Peyer's patch (tissue), 4 donors: ENCODE data around the gene CCDC38. TPM values are rescaled to one million over a fixed set of nuclear protein-coding genes. Genes with fewer than 3 reads are reported as not detected.

ENCODE experiments used
- DNase-seq, 3 donors: peaks; one replicate each; pipeline ENCODE4 v3.0.0-alpha.2; 2017 to 2019
- H3K27ac ChIP-seq, 4 donors: fragments of 200-600 bp; sonication (generic); one replicate each; pipeline ENCODE4 v1.5.1; 2016 to 2019
- H3K27me3 ChIP-seq, 2 donors: fragments of 200-600 bp; sonication (generic); one replicate each; pipeline ENCODE4 v1.5.1; 2019
- H3K36me3 ChIP-seq, 3 donors: fragments of 200-600 bp; sonication (generic); one replicate each; pipeline ENCODE4 v1.5.1; 2016 to 2019
- H3K4me1 ChIP-seq, 4 donors: fragments of 200-600 bp; sonication (generic); one replicate each; pipeline ENCODE4 v1.5.1; 2016 to 2019
- H3K4me3 ChIP-seq, 4 donors: fragments of 200-600 bp; sonication (generic); 1 replicate in 3 of 4; 2 replicates in 1 of 4; pipeline ENCODE4 v1.5.1; 2016 to 2019; ENCODE audit warnings: mild to moderate bottlenecking in 1 of 4
- H3K9me3 ChIP-seq, 4 donors: fragments of 200-600 bp; sonication (generic); one replicate each; pipeline ENCODE4 v1.5.1; 2016 to 2019; ENCODE audit warnings: mild to moderate bottlenecking in 1 of 4
- POLR2A ChIP-seq, 2 donors: fragments of 450-650 bp; IDR thresholded peaks; one replicate each; pipeline ENCODE4 v1.5.1; 2017; ENCODE audit warnings: antibody characterized with exemption in 2 of 2, mild to moderate bottlenecking in 2 of 2, moderate library complexity in 2 of 2
- total RNA-seq, 4 donors: library from RNA; depleted of rRNA; stranded (reverse); fragments of >200 nt; gene quantifications; one replicate each; pipeline ENCODE4 v1.1.0, GENCODE V29; 2016
- TF ChIP-seq, protein P1 (sequence below), 6 experiments: fragments of 450-650 bp in 4 of 6; fragments of 200-600 bp in 2 of 6; sonication (generic) in 1 of 6; IDR thresholded peaks; one replicate each; pipeline ENCODE4 v1.5.1; 2017 to 2019; ENCODE audit warnings: antibody characterized with exemption in 6 of 6, mild to moderate bottlenecking in 3 of 6, moderate library complexity in 1 of 6

The CCDC38 gene
- total RNA-seq, 4 donors from 2014 or later, result not detected

DNA sequence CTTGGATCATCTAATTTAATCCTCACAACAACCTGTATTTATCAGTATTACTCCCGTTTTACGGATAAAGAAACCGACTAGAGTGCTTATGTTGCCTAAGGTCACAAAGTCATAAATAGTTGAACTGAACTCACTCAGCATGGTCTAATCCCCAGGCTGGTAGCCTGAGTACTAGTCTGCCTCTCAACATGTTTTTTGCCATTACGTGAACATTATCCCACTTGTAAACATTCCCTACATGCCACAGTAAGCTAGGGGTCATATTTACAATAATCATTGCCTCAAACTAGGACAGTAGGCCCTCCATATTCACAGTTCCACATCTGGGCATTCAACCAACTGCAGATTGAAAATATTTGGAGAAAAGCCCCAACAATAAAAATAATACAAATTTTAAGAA, 71.5 kb downstream of the CCDC38 start:
- TF ChIP-seq, protein P1, sequence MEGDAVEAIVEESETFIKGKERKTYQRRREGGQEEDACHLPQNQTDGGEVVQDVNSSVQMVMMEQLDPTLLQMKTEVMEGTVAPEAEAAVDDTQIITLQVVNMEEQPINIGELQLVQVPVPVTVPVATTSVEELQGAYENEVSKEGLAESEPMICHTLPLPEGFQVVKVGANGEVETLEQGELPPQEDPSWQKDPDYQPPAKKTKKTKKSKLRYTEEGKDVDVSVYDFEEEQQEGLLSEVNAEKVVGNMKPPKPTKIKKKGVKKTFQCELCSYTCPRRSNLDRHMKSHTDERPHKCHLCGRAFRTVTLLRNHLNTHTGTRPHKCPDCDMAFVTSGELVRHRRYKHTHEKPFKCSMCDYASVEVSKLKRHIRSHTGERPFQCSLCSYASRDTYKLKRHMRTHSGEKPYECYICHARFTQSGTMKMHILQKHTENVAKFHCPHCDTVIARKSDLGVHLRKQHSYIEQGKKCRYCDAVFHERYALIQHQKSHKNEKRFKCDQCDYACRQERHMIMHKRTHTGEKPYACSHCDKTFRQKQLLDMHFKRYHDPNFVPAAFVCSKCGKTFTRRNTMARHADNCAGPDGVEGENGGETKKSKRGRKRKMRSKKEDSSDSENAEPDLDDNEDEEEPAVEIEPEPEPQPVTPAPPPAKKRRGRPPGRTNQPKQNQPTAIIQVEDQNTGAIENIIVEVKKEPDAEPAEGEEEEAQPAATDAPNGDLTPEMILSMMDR (IDR thresholded peaks at IDR 0.05), result no peak
- no peak for TF ChIP-seq POLR2A (IDR thresholded peaks at IDR 0.05)
- H3K27ac ChIP-seq, result no peak overlapping the region
- H3K27me3 ChIP-seq, result no peaks in the 10 kb centered on the region

DNA sequence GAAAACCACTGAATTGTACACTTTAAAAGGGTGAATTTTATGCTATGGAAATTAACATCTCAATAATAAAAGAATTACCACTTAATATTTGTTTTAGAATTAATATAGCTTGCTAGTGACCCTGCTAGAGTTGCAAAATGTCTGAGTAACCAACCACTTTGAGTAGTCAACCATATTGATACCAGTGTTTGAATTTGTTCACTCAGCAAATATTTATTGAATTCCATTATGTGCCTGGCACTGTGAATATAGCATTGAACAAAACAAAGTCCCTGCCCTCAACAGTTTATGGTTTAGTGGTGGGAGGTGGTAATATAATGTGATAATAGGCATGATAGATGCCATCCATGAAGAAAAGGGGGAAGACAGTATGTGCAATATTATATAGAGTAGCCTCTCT, 79.1 kb downstream of the CCDC38 start:
- TF ChIP-seq POLR2A (IDR thresholded peaks at IDR 0.05), result no peak
- TF ChIP-seq, protein P1 (IDR thresholded peaks at IDR 0.05), result no peak
- Histone ChIP-seq H3K36me3 (peaks cover 0 to 48% (median 0%) of the 10 kb centered on the region in 3 donors), H3K4me1 (peaks cover 0 to 10% (median 2%) of the 10 kb centered on the region in 4 donors), H3K27ac (no peak overlapping the region), H3K4me3 (no peak overlapping the region), H3K9me3 (no peaks in the 10 kb centered on the region), H3K27me3 (no peaks in the 10 kb centered on the region)
- DNase-seq, result no peak

More for the DNA sequence above, 71.5 kb downstream of the CCDC38 start:
- H3K4me1 ChIP-seq, result no peaks in the 10 kb centered on the region
- no peak overlapping the region for H3K4me3 ChIP-seq
- H3K9me3 ChIP-seq, result no peaks in the 10 kb centered on the region
- no peak for DNase-seq
- peaks cover 0 to 14% (median 0%) of the 10 kb centered on the region in 3 donors for H3K36me3 ChIP-seq

DNA sequence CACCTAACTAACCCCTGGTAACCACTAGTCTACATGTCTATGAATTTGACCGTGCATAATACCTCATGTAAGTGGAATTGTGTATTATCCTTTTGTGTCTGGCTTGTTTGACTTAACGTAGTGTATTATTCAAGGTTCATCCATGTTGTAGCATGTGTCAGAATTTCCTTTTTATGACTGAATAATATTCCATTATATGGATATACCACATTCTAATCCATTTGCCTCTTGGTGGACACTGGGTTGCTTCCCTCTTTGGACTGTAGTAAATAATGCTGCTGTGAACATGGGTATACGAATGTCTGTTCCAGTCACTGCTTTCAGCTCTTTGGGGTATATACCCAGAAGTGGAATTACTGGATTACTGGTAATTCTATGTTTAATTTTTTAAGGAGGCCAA, 80.4 kb downstream of the CCDC38 start:
- Histone ChIP-seq H3K36me3 (peaks cover 0 to 42% (median 0%) of the 10 kb centered on the region in 3 donors), H3K27me3 (no peaks in the 10 kb centered on the region), H3K27ac (no peak overlapping the region), H3K9me3 (no peaks in the 10 kb centered on the region), H3K4me1 (peaks cover 0 to 13% (median 5%) of the 10 kb centered on the region in 4 donors), H3K4me3 (no peak overlapping the region)
- TF ChIP-seq, protein P1 (IDR thresholded peaks at IDR 0.05), result no peak
- no peak for TF ChIP-seq POLR2A (IDR thresholded peaks at IDR 0.05)
- no peak for DNase-seq

DNA sequence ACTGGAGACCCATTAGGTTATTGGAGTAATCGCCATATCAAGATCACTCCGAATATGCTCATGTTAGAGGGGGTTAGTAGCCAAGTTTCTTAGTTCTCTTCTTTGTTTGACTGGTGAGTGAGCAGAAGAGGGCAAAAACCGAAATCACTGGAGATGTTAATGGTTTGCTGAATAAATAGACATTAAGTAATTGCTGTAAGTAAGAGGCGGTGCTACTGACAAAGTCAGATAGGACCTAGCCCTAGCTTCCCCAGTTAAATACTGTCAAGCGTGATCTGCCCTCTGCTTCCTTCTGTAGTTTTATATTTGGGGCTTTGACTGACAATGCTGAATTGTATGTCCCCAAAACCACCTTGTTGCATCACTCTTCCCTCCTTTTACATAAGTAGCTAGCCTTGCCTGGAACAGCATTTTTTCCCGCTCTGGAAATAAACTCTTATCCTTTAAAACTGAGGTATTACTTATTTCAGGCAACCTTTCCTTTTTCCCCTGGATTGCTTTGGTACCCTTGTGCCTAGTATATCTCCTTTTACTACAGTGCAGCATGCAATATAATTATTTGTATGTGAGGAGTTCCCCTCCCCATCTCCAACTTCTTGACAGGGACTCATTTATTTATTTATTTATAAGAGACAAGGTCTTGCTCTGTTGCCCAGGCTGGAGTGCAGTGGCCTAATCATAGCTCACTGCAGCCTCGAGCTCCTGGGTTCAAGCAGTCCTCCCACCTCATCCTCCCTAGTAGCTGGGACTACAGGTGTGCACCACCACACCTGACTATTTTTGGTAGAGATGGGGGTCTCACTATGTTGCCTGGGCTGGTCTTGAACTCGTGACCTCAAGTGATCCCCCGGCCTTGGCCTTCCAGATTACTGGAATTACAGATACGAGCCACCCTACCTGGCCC, 82.2 kb downstream of the CCDC38 start:
- Histone ChIP-seq H3K4me3 (peak overlapping the region in 3 of 4 donors; percentile 63 to 92 (median 72)), H3K27ac (no peak overlapping the region), H3K4me1 (peaks cover 0 to 13% (median 5%) of the 10 kb centered on the region in 4 donors), H3K36me3 (peaks cover 0 to 27% (median 0%) of the 10 kb centered on the region in 3 donors), H3K9me3 (no peaks in the 10 kb centered on the region), H3K27me3 (no peaks in the 10 kb centered on the region)
- TF ChIP-seq, protein P1 (IDR thresholded peaks at IDR 0.05), result no peak
- no peak for TF ChIP-seq POLR2A (IDR thresholded peaks at IDR 0.05)
- DNase-seq, result no peak

DNA sequence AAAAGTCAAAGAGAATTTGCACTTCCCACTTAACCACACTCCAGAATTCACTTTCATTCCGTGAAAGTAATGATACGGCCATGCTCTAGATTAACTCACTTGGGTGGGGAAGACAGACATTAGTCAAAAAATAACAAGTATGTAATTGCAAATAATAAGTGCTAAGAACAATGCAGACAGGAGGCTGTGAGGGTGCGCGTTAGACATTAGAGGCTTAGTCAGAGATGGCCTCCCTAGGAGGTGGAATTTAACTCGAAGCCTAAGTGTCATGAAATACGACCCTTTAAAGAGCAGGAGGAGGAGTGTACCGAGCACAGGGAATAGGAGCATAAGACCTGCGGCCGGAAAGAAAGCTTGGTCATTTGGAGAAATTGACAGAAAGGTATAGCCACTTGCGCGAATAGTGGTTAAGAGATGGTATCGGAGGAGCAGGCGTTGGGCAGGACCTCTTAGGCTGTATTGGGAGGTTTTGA, 83.0 kb downstream of the CCDC38 start:
- peaks cover 0 to 13% (median 5%) of the 10 kb centered on the region in 4 donors for H3K4me1 ChIP-seq
- DNase-seq, result no peak
- no peaks in the 10 kb centered on the region for H3K9me3 ChIP-seq
- H3K27me3 ChIP-seq, result no peaks in the 10 kb centered on the region
- TF ChIP-seq, protein P1 (IDR thresholded peaks at IDR 0.05), result no peak
- no peak for TF ChIP-seq POLR2A (IDR thresholded peaks at IDR 0.05)
- peak overlapping the region; percentile 62 to 92 (median 68) for H3K4me3 ChIP-seq
- H3K27ac ChIP-seq, result peak overlapping the region; percentile 65 to 83 (median 76)
- peaks cover 0 to 24% (median 0%) of the 10 kb centered on the region in 3 donors for H3K36me3 ChIP-seq
